PC-3 (cell line): ENCODE results near the gene FARP1. TPM values are rescaled to one million over a fixed set of nuclear protein-coding genes. Genes with fewer than 3 reads are reported as not detected.

Experiments
- ATAC-seq: fragments of 200-7000 bp; cut with Tn5 transposase; 2 replicates; pipeline ENCODE4 v1.9.1; 2020; ENCODE audit warnings: mild to moderate bottlenecking, moderate library complexity
- BruUV-seq: library from RNA; stranded (reverse); fragments of 400-500 nt; replicated peaks from 2 replicates; lab custom pipeline; 2021; lab: Mats Ljungman, UMichigan
- CTCF ChIA-PET: fragments of 300-600 bp; sonication (Branson Sonifier 250); formaldehyde crosslinking; loops from one replicate; lab custom pipeline; 2022; ENCODE audit warnings: antibody characterized with exemption; lab: Charles Lee
- POLR2A ChIA-PET: fragments of 300-600 bp; sonication (Branson Sonifier 250); formaldehyde crosslinking; loops from one replicate; lab custom pipeline; 2022; ENCODE audit warnings: antibody characterized with exemption; ENCODE audit not compliant: unreplicated experiment; lab: Charles Lee
- DNase-seq: peaks from one replicate; pipeline ENCODE4 v3.0.0-alpha.2; 2015
- H2AFZ ChIP-seq: fragments of 300-600 bp; sonication (generic); 2 replicates; pipeline ENCODE4 v1.6.0; 2016; ENCODE audit warnings: antibody characterized with exemption, low read length
- H3F3A ChIP-seq: fragments of 300-600 bp; sonication (generic); one replicate; pipeline ENCODE4 v1.6.0; 2017; ENCODE audit warnings: antibody characterized with exemption, low read length, control low read depth, mild to moderate bottlenecking; ENCODE audit not compliant: unreplicated experiment
- H3K27ac ChIP-seq: fragments of 300-600 bp; sonication (generic); 2 replicates; pipeline ENCODE4 v1.5.1; 2016; ENCODE audit warnings: mild to moderate bottlenecking, low read length
- H3K27me3 ChIP-seq: fragments of 300-600 bp; sonication (generic); 2 replicates; pipeline ENCODE4 v1.6.1; 2016; ENCODE audit warnings: low read length, mixed read lengths
- H3K36me3 ChIP-seq: fragments of 300-600 bp; sonication (generic); 2 replicates; pipeline ENCODE4 v1.6.1; 2016; ENCODE audit warnings: low read depth, mixed run types, low read length, mixed read lengths
- H3K4me1 ChIP-seq: fragments of 300-600 bp; sonication (generic); 2 replicates; pipeline ENCODE4 v1.5.1; 2016; ENCODE audit warnings: low read length; ENCODE audit not compliant: insufficient read depth
- H3K4me2 ChIP-seq: fragments of 300-600 bp; sonication (generic); 2 replicates; pipeline ENCODE4 v1.6.0; 2016; ENCODE audit warnings: low read length
- H3K4me3 ChIP-seq: fragments of 300-600 bp; sonication (generic); 2 replicates; pipeline ENCODE4 v1.5.1; 2016; ENCODE audit warnings: mild to moderate bottlenecking, low read length, mixed read lengths
- H3K79me2 ChIP-seq: fragments of 300-600 bp; sonication (generic); 2 replicates; pipeline ENCODE4 v1.6.1; 2017; ENCODE audit warnings: low read length, mixed read lengths
- H3K9ac ChIP-seq: fragments of 300-600 bp; sonication (generic); 2 replicates; pipeline ENCODE4 v1.6.0; 2016; ENCODE audit warnings: mild to moderate bottlenecking, low read length
- H3K9me2 ChIP-seq: fragments of 300-600 bp; sonication (generic); replicated peaks from 2 replicates; pipeline ENCODE4 v1.6.1; 2016; ENCODE audit warnings: mixed run types, low read length, mixed read lengths
- H3K9me3 ChIP-seq: fragments of 300-600 bp; sonication (generic); 2 replicates; pipeline ENCODE4 v1.6.1; 2016; ENCODE audit warnings: low read length, mixed read lengths
- H4K20me1 ChIP-seq: fragments of 300-600 bp; sonication (generic); 2 replicates; pipeline ENCODE4 v1.6.1; 2016; ENCODE audit warnings: low read length, mixed read lengths
- CTCF ChIP-seq: fragments of 300-600 bp; sonication (generic); conservative IDR thresholded peaks from 2 replicates; pipeline ENCODE4 v1.5.1; 2017; ENCODE audit warnings: antibody characterized with exemption, low read depth, mild to moderate bottlenecking, low read length
- EZH2 ChIP-seq: fragments of 300-600 bp; sonication (generic); IDR thresholded peaks from one replicate; pipeline ENCODE4 v1.6.1; 2017; ENCODE audit warnings: antibody characterized with exemption, mild to moderate bottlenecking, low read length; ENCODE audit not compliant: unreplicated experiment
- EZH2phosphoT487 ChIP-seq: fragments of 300-600 bp; sonication (generic); IDR thresholded peaks from 2 replicates; pipeline ENCODE4 v1.6.1; 2018; ENCODE audit warnings: mild to moderate bottlenecking, antibody characterized with exemption, low read length, borderline replicate concordance
- intact Hi-C: fragments of 100-400 bp; cut with micrococcal nuclease; formaldehyde crosslinking; loops from 2 replicates; pipeline ENCODE4 v1.9.0; 2023
- total RNA-seq: library from RNA; depleted of rRNA; stranded (reverse); fragments of >200 nt; gene quantifications from 2 replicates; pipeline ENCODE4 v1.2.3, GENCODE V29; 2014

Gene FARP1
- total RNA-seq, 1 experiment from 2014 or later, result 18.2 TPM

GRCh38 chr13:98198683-98199082 lies 55.8 kb downstream of the FARP1 start:
- Histone ChIP-seq H3K9me2 (no peaks in the 10 kb centered on the region), H3K36me3 (no peaks in the 10 kb centered on the region; the same call in 1 of the 2 replicates), H3K79me2 (no peaks in the 10 kb centered on the region), H3K4me1 (no peaks in the 10 kb centered on the region), H3K4me2 (no peak overlapping the region), H3F3A (no peaks in the 10 kb centered on the region), H3K4me3 (no peak overlapping the region), H3K9me3 (no peaks in the 10 kb centered on the region), H3K27ac (no peak overlapping the region), H4K20me1 (no peaks in the 10 kb centered on the region), H3K27me3 (no peaks in the 10 kb centered on the region), H2AFZ (no peak overlapping the region), H3K9ac (no peak overlapping the region)
- no peak for TF ChIP-seq CTCF
- no peak for TF ChIP-seq EZH2
- no peak for TF ChIP-seq EZH2phosphoT487
- intact Hi-C loops, result no loop called here
- ChIA-PET POLR2A (no interaction called here), CTCF (no interaction called here)
- no peak for DNase-seq
- BruUV-seq, result no TSS peak
- ATAC-seq, result no peak

GRCh38 chr13:98199480-98199879 lies 56.6 kb downstream of the FARP1 start:
- CTCF ChIA-PET, result no interaction called here
- Histone ChIP-seq H3K4me3 (no peak overlapping the region), H3K4me1 (no peaks in the 10 kb centered on the region), H3K27me3 (no peaks in the 10 kb centered on the region), H3F3A (no peaks in the 10 kb centered on the region), H4K20me1 (no peaks in the 10 kb centered on the region), H3K9me3 (no peaks in the 10 kb centered on the region), H3K9me2 (no peaks in the 10 kb centered on the region), H3K4me2 (no peak overlapping the region), H3K36me3 (no peaks in the 10 kb centered on the region; the same call in 1 of the 2 replicates), H2AFZ (no peak overlapping the region), H3K9ac (no peak overlapping the region), H3K27ac (no peak overlapping the region), H3K79me2 (no peaks in the 10 kb centered on the region)
- TF ChIP-seq EZH2phosphoT487, result no peak
- TF ChIP-seq CTCF, result no peak
- no peak for TF ChIP-seq EZH2
- BruUV-seq, result no TSS peak
- POLR2A ChIA-PET, result no interaction called here
- intact Hi-C loops, result no loop called here
- ATAC-seq (no peak), DNase-seq (no peak)

DNA sequence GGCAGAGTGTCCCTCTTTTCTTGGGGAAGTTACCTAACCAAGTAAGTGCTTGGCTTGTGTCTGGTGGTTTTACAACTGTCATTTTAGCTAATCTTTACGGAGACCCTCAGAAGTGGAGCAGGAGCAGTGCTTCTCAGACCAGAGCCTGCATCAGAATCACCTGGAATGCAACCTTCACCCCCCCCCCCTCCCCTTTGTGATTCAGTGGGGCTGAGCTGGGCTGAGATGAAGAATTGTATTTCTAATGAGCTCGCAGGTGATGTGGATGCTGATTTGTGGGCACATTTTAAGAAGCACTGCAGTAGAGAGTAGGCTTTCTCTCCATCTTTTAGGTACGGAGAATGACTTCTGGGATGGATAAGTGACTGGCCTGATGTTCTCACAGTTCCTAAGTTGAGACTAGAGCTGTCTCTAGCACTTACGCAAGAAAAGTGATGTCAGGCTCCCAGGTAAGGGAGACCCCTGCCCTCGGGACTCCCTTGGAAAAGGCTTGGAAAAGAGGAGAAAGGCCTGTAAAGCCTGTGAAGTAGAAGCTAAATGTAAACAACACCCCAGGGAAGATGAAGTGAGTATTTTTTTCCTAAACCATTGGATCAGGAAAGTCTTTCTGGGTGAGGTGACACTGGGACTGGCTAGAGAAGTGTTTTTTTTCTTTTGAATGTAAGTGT lies 57.5 kb downstream of the FARP1 start:
- H4K20me1 ChIP-seq, result no peaks in the 10 kb centered on the region
- no peaks in the 10 kb centered on the region for H3K27me3 ChIP-seq
- no peak overlapping the region for H2AFZ ChIP-seq
- CTCF ChIA-PET, result no interaction called here
- no peak overlapping the region for H3K4me3 ChIP-seq
- H3K4me2 ChIP-seq, result no peak overlapping the region
- no peak overlapping the region for H3K9ac ChIP-seq
- no peaks in the 10 kb centered on the region for H3K79me2 ChIP-seq
- no TSS peak for BruUV-seq
- intact Hi-C loops, result no loop called here
- no peaks in the 10 kb centered on the region for H3F3A ChIP-seq
- no peaks in the 10 kb centered on the region for H3K9me2 ChIP-seq
- ATAC-seq (no peak), DNase-seq (no peak)
- no peaks in the 10 kb centered on the region; the same call in 1 of the 2 replicates for H3K36me3 ChIP-seq
- POLR2A ChIA-PET, result no interaction called here
- no peak for TF ChIP-seq EZH2phosphoT487
- TF ChIP-seq EZH2, result no peak
- TF ChIP-seq CTCF, result no peak
- H3K9me3 ChIP-seq, result no peaks in the 10 kb centered on the region
- no peak overlapping the region for H3K27ac ChIP-seq
- no peaks in the 10 kb centered on the region for H3K4me1 ChIP-seq
